ENCODE results near the gene GYS2. TPM values are rescaled to one million over a fixed set of nuclear protein-coding genes. Genes with fewer than 3 reads are reported as not detected.

The GYS2 gene
- total and polyA plus RNA-seq, 2 of the 4 experiments (the other 2 are of a cell fraction) = not detected

DNA sequence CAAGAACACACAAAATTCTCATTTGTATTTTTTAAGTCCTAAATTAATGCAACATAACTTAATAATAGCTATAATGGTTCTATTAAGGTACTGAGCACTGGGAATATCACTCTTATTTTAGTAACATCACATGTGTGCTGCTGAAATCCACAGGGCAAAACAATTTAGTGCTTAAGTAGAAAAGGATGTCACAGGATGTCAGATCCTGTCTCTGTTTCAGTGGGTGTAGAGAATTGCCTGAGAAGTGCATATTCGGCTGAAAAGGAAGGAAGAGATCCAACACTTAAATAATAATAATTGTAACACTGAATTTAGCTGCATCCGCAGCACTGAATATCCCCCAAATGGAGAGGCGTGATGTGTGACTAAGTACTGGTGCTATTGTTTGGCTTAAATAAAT, 44.4 kb upstream of the GYS2 start:
- no peak overlapping the region for H2AK5ac ChIP-seq (ENCODE audit: low read depth, low read length)
- H3K14ac ChIP-seq (replicated peaks; ENCODE audit: low read depth, low read length) = no peak overlapping the region
- H2AK9ac ChIP-seq (replicated peaks; ENCODE audit: low read depth, low read length, poor library complexity) = no peak overlapping the region
- no peak overlapping the region for H3K4me3 ChIP-seq (ENCODE audit: insufficient read depth, low read depth, low read length)
- intact Hi-C loops (cut with micrococcal nuclease) (no loop called here), in situ Hi-C loops (cut with MboI; ENCODE audit: low sequenced_read_pairs) (loop anchor here (10.0 kb wide), 1 partner anchor 144 kb away; the partner anchor contains the start of genes GOLT1B and RECQL), dilution Hi-C loops (cut with HindIII; ENCODE audit: low sequenced_read_pairs, unreplicated experiment) (no loop called here)
- H3K23ac ChIP-seq (ENCODE audit: low read depth, low read length) = no peak overlapping the region
- H3K18ac ChIP-seq (ENCODE audit: low read depth, low read length) = no peak overlapping the region
- peaks cover 44% of the 10 kb centered on the region for H3K36me3 ChIP-seq (ENCODE audit: control insufficient read depth, insufficient read depth, low read length)
- H2AFZ ChIP-seq (replicated peaks; ENCODE audit: low read length, poor library complexity) = no peak overlapping the region
- no TSS peak for BruUV-seq (replicated peaks)
- no peak overlapping the region for H2BK5ac ChIP-seq (ENCODE audit: low read depth, low read length, poor library complexity, severe bottlenecking)
- no peak overlapping the region for H2BK20ac ChIP-seq (ENCODE audit: low read depth, low read length)
- peaks cover 36 to 39% of the 10 kb centered on the region in 2 experiments for H3K79me1 ChIP-seq (ENCODE audit: low read depth in 1 of 2, low read length in 2 of 2)
- H3K4me1 ChIP-seq (ENCODE audit: control insufficient read depth, insufficient read depth, low read length) = peaks cover 1% of the 10 kb centered on the region; the same call in 1 of the 2 replicates
- no peak overlapping the region for H3K4me2 ChIP-seq (ENCODE audit: low read depth, low read length)
- no peaks in the 10 kb centered on the region for H4K20me1 ChIP-seq (ENCODE audit: insufficient read depth, low read length)
- TF ChIP-seq MXI1 (IDR thresholded peaks at IDR 0.05; ENCODE audit: borderline replicate concordance, low read depth, low read length) (no peak), FOS (IDR thresholded peaks at IDR 0.05; ENCODE audit: low read depth, low read length) (no peak), CHD1 (IDR thresholded peaks at IDR 0.05; ENCODE audit: low read depth, low read length) (no peak), RCOR1 (IDR thresholded peaks at IDR 0.05; ENCODE audit: insufficient replicate concordance, low read length) (no peak), MAZ (IDR thresholded peaks at IDR 0.05; ENCODE audit: borderline replicate concordance, low read depth, low read length) (no peak), NFE2L2 (IDR thresholded peaks at IDR 0.05; ENCODE audit: low read depth, low read length) (no peak), MAFK (IDR thresholded peaks at IDR 0.05; ENCODE audit: low read depth, low read length) (no peak), BHLHE40 (IDR thresholded peaks at IDR 0.05; ENCODE audit: low read depth, low read length) (no peak), CEBPB (IDR thresholded peaks at IDR 0.05; ENCODE audit: low read depth, low read length) (no peak), POLR2A (IDR thresholded peaks at IDR 0.05; ENCODE audit: low read depth, low read length) (no peak), RFX5 (IDR thresholded peaks at IDR 0.05; ENCODE audit: low read depth, low read length) (no peak), RAD21 (IDR thresholded peaks at IDR 0.05; ENCODE audit: low read length) (no peak), SMC3 (IDR thresholded peaks at IDR 0.05; ENCODE audit: low read depth, low read length) (no peak)
- TF ChIP-seq, protein P1, sequence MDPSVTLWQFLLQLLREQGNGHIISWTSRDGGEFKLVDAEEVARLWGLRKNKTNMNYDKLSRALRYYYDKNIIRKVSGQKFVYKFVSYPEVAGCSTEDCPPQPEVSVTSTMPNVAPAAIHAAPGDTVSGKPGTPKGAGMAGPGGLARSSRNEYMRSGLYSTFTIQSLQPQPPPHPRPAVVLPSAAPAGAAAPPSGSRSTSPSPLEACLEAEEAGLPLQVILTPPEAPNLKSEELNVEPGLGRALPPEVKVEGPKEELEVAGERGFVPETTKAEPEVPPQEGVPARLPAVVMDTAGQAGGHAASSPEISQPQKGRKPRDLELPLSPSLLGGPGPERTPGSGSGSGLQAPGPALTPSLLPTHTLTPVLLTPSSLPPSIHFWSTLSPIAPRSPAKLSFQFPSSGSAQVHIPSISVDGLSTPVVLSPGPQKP (IDR thresholded peaks at IDR 0.05; ENCODE audit: borderline replicate concordance, low read depth, low read length) = no peak
- TF ChIP-seq, protein P2, sequence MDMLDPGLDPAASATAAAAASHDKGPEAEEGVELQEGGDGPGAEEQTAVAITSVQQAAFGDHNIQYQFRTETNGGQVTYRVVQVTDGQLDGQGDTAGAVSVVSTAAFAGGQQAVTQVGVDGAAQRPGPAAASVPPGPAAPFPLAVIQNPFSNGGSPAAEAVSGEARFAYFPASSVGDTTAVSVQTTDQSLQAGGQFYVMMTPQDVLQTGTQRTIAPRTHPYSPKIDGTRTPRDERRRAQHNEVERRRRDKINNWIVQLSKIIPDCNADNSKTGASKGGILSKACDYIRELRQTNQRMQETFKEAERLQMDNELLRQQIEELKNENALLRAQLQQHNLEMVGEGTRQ (IDR thresholded peaks at IDR 0.05; ENCODE audit: low read depth, low read length) = no peak
- TF ChIP-seq, protein P3, sequence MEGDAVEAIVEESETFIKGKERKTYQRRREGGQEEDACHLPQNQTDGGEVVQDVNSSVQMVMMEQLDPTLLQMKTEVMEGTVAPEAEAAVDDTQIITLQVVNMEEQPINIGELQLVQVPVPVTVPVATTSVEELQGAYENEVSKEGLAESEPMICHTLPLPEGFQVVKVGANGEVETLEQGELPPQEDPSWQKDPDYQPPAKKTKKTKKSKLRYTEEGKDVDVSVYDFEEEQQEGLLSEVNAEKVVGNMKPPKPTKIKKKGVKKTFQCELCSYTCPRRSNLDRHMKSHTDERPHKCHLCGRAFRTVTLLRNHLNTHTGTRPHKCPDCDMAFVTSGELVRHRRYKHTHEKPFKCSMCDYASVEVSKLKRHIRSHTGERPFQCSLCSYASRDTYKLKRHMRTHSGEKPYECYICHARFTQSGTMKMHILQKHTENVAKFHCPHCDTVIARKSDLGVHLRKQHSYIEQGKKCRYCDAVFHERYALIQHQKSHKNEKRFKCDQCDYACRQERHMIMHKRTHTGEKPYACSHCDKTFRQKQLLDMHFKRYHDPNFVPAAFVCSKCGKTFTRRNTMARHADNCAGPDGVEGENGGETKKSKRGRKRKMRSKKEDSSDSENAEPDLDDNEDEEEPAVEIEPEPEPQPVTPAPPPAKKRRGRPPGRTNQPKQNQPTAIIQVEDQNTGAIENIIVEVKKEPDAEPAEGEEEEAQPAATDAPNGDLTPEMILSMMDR (conservative IDR thresholded peaks at IDR 0.05; ENCODE audit: low read depth, low read length) = no peak
- no peak overlapping the region for H3K56ac ChIP-seq (ENCODE audit: extremely low read depth, insufficient read depth, low read length)
- H3K9ac ChIP-seq (ENCODE audit: low read depth, low read length) = no peak overlapping the region
- H2BK15ac ChIP-seq (ENCODE audit: low read depth, low read length) = no peak overlapping the region
- CTCF ChIA-PET = no interaction called here
- H3K9me3 ChIP-seq (ENCODE audit: control insufficient read depth, insufficient read depth, low read length) = no peaks in the 10 kb centered on the region
- H4K5ac ChIP-seq (ENCODE audit: low read depth, low read length) = no peak overlapping the region
- no peak overlapping the region for H3K27ac ChIP-seq (ENCODE audit: insufficient read depth, low read length)
- H3K9me1 ChIP-seq (ENCODE audit: insufficient read depth, low read length) = 0 out of 2 replicates have a peak, but pooled peaks cover 3% of the 10 kb centered on the region
- DNase-seq (no peak), ATAC-seq (ENCODE audit: low read depth) (no peak)
- WGBS, 2 experiments (ENCODE audit: extremely low coverage in 2 of 2, insufficient read length in 1 of 2) = no CpG with 5 or more reads among the region's 3 CpGs
- no peak overlapping the region for H2BK120ac ChIP-seq (ENCODE audit: low read depth, low read length)
- no peak overlapping the region for H3K4ac ChIP-seq (ENCODE audit: low read depth, low read length)
- no peak overlapping the region for H4K8ac ChIP-seq (ENCODE audit: low read depth in 2 of 2, low read length in 2 of 2)
- no peak overlapping the region for H4K91ac ChIP-seq (ENCODE audit: insufficient read depth, low read depth, low read length)
- POLR2A ChIA-PET (ENCODE audit: unreplicated experiment) = no interaction called here
- no peaks in the 10 kb centered on the region for H3K27me3 ChIP-seq (ENCODE audit: control insufficient read depth, insufficient read depth, low read length)

Measured in IMR-90 (cell line).